HFF-Myc (cell line): ENCODE measurements around the gene SCLT1.
A peak's percentile ranks its signal among the peaks of the same experiment; 100 is the strongest.
"Not testable (repeated sequence)": the region's sequence is repeated elsewhere in the genome, so short reads cannot be mapped to it uniquely, and the experiment has no call there.

Experiments used
- DNase-seq: peaks from one replicate; pipeline ENCODE4 v3.0.0-alpha.2; 2011; ENCODE audit warnings: low read depth; ENCODE audit errors: extremely low read depth
- H3K4me3 ChIP-seq: replicated peaks from 2 replicates; pipeline ENCODE4 v1.5.1; 2011; ENCODE audit warnings: low read depth, mild to moderate bottlenecking, control low read depth, low read length
- CTCF ChIP-seq: IDR thresholded peaks from 2 replicates; pipeline ENCODE4 v1.5.1; 2012; ENCODE audit warnings: mild to moderate bottlenecking, low read depth, low read length, control low read depth; ENCODE audit errors: missing control alignments

Gene SCLT1

DNA sequence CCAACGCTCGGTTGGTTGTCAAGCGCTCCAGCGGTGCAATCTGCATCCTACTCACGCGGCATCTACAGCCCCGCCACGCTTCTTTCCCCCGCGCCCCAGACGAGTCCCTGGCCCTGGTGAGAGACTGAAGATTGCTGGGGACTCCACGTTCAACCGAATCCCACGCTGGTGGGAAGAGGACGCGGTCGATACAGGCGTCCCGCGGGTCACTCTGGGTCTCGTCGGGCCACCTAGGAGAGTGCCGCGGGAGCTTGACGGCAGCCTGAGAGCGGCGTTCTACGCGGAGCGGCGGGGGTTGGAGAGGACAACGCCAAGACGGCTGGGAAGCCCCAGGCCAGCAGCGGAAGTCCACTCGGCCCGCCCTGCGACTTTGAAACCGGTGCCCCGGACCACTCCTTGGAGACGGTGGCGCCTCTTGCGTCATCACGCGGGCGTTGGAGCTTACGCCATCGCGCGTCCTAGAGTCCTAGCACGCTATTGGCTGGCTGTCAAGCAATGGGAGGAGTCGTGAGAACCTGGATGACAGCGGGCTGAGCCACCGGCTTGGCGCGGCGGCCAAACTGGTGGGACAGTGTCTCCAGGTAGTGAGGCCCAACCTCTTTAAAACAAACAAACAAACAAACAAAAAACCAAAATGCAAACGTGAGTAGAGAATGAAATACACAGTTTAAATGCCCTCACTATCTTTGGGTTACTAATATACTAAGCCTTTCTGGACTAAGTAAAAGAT, at the start of gene SCLT1:
Gene SCLT1, minus strand, starts transcription at position 349 of the 730 bp plus-strand sequence. CDS start 436 bp downstream, outside the sequence.
- H3K4me3 ChIP-seq = peak within 1 kb of the TSS; percentile 75
- TF ChIP-seq CTCF = no peak
- DNase-seq = peak; percentile 96

DNA sequence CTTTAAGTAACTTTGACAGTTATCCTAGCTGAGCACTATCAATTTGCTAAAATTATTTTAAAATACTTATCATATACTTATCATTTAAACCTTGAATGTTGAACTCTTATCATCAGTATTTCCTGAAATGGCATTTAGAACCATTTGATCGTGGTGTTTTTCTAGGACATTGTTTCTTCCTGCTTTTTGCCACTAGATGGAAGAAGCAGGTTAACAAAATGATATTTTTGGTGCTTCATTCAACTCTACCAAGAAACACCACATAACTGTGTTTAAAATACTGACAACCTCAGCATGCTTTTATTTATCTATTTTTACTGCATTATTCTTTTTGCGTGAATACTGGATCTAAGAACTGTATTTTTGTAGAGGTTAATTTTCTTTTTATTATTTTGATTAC, 47.2 kb upstream of the SCLT1 start:
- no peak for TF ChIP-seq CTCF
- no peak for DNase-seq
- H3K4me3 ChIP-seq = no peak overlapping the region

GRCh38 chr4:129138810-129139496, 45.6 kb upstream of the SCLT1 start:
- TF ChIP-seq CTCF = no peak
- no peak for DNase-seq
- H3K4me3 ChIP-seq = no peak overlapping the region

- DNase-seq = no peak
- no peak for TF ChIP-seq CTCF
These were observed 43.1 kb upstream of the SCLT1 start for GRCh38 chr4:129136433-129136832.

DNA sequence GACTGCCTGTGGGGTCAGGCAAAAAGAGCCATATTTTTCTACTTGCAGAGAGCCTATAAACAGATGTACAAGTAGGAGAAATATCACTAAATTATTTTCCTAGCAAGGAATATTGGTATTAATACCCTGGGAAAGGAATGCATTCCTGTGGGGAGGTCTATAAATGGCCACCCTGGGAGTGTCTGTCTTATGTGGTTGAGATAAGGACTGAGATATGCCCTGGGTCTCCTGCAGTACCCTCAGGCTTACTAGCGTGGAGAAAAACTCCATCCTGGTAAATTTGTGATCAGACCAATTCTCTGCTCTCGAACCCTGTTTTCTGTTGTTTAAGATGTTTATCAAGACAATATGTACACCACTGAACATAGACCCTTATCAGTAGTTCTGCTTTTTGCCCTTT, 38.0 kb upstream of the SCLT1 start:
- TF ChIP-seq CTCF = no peak
- no peak overlapping the region for H3K4me3 ChIP-seq
- DNase-seq = no peak

More at GRCh38 chr4:129136433-129136832, 43.1 kb upstream of the SCLT1 start:
- no peak overlapping the region for H3K4me3 ChIP-seq

GRCh38 chr4:129129143-129129542, 35.8 kb upstream of the SCLT1 start:
- no peak overlapping the region for H3K4me3 ChIP-seq
- no peak for DNase-seq
- TF ChIP-seq CTCF = no peak

DNA sequence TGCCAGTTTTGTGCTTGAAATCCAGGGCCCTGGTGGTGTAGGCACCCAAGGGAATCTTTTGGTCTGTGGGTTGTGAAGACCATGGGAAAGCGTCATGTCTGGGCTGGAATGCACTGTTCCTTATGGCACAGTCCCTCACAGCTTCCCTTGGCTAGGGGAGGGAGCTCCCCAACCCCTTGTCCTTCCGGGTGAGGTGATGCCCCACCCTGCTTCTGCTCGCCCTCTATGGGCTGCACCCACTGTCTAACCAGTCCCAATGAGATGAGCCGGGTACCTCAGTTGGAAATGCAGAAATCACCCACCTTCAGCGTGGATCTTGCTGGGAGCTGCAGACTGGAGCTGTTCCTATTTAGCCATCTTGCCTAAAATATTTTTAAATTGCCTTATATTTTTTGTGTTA, 33.3 kb upstream of the SCLT1 start:
- DNase-seq, H3K4me3 ChIP-seq: not testable (repeated sequence)
